HG03159 (cell line): ENCODE measurements around the gene SCNN1A.

Experiments used
- ATAC-seq: cut with Tn5 transposase; IDR thresholded peaks from one replicate; pipeline ENCODE4 v1.9.1; 2021; ENCODE audit warnings: mild to moderate bottlenecking, moderate library complexity; ENCODE audit not compliant: unreplicated experiment

SCNN1A gene

DNA sequence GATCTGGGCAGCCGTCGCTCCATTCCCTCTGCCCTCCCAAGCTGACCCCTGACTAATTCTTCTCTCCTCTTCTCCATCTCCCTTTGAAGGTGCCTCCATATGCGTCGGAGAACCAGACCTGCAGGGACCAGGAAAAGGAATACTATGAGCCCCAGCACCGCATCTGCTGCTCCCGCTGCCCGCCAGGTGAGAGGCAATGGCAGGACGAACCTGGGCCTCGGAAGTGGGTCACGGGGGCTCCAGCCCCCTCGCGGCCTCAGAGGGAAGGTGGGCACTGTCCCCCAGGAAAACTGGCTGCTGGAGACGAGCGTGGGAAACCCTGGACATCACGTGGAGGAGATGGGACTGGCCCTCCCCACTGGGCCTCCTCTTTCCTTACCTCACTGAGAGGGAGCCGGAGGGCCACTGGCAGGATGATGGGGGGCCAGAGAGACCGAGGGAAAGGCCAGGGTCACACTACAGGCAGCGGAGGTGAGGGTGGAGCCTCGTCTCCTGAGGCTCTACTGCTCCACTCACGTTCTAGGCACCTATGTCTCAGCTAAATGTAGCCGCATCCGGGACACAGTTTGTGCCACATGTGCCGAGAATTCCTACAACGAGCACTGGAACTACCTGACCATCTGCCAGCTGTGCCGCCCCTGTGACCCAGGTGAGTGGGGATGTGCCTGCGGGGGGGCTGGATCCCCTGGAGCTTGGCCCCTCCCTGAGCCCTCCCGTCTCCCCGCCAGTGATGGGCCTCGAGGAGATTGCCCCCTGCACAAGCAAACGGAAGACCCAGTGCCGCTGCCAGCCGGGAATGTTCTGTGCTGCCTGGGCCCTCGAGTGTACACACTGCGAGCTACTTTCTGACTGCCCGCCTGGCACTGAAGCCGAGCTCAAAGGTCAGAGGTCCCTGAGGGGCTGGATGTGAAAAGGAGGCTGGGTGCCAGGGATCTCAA lies 9.4 kb upstream of the SCNN1A start:
- no peak for ATAC-seq

DNA sequence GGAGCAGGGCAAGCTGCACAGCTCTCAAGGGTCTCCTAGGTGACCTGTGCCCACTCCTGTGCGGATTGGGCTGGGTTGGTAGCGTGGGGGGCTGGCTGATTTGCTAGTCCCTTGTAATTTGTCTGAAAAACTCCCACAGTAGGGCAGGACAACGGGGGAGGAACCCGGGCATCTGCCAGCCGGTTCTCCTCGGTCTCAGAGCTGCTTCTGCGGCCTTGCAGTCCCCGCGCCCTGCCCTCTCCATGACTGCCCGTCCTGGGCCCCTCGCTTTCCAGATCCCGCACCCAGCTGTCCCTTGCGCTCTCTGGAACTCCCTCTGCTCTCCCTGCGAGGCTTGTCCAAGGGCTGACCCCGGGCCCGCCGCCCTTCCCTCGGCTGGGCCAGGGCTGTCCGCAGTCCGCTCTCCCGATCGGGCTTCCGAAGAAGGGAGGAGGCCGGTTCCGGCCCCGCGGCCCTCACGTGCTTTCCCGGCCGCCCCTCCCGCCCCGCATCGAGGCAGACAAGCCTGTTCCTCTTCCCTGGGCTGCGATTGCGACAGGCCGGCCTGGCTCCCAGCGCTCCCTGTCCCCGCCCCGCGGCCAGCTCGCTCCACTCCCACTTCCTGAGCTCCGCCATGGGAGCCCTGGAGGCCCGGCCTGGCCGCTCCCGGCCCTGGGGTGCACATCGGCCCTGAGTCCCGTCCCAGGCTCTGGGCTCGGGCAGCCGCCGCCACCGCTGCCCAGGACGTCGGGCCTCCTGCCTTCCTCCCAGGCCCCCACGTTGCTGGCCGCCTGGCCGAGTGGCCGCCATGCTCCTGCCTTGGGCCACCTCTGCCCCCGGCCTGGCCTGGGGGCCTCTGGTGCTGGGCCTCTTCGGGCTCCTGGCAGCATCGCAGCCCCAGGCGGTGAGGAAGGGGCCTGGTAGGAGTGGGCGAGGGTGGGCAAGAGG lies 8.5 kb upstream of the SCNN1A start, which contains the start of gene LTBR:
TSS of gene LTBR (plus strand) at position 591 of the 927 bp plus-strand sequence. CDS start at position 788, 197 bp downstream.
- ATAC-seq, result no peak

DNA sequence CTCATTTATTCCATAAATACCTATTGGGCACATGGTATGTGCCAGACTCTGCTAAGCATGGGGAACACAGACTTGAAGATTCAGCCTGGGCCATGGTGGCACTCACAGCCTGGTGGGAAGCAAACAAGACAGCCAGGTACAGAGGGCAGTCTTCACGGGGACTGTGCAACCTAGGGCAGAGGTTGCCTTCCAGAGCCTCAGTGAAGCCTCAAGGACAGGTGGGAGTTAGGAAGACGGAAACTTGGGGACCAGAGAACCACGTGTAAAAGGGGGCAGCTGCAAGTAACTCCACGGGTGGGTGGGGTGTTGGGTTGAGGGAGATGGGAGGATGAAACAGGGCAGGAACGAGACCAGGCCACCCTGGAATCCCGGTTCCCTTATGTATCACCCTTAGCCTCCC lies 7.6 kb upstream of the SCNN1A start:
- ATAC-seq, result no peak

DNA sequence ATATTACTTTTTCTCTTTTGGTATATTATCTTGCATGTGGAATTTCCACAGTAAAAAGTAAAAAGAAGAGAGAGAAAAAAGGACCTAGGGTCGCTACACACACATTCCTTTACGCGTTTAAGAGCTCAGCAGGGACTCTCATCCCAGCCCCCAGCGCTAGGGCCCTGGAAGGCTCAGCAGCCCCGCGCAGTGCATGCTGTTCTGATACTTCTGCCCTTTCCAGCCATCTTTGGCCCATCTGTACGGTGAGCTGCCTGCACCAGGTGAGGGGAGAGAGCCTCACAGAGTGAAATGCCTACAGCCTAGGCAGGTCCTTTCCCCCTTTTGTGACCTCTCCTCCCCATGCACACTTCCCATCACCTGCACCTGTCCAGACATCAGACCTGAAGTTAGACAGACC lies 7.0 kb upstream of the SCNN1A start:
- ATAC-seq, result no peak

DNA sequence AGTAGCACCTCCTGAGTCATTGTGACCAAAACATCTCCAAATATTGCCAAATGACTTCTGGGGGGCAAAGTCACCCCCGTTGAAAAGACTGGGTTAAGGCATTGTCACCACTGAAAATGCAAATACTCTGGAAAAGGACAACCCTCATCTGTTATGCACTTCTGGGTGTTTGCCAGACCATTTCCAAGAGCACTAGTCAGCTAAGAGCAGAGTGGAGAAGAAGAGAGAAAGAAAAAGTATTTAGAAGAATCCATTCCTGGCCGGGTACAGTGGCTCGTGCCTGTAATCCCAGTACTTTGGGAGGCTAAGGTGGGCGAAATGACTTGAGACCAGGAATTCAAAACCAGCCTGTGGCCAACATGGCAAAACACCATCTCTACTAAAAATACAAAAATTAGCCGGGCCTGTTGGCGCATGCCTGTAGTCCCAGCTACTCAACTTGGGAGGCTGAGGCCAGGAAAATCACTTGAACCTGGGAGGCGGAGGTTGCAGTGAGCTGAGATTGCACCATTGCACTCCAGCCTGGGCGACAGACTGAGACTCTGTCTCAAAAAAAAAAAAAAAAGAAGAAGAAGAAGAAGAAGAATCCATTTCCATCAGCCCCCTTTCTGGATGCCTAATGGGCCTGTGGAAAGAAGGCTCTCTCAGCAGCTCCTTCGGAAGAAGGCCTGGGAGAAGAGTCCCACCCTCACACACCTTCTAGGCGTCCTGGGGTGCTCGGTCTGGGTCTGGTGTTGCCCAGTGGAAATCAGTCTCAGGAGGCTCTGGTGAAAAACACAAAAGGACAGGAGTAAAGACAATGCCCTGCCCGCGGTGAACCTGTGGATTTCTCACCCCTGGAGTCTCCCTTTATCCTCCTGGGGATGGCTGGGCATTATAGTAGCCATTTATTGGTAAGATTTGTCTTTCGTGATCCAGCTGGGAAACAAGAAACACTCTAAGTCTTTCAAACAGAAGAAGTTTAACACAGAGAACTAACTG lies 5.1 kb upstream of the SCNN1A start:
- ATAC-seq, result no peak

DNA sequence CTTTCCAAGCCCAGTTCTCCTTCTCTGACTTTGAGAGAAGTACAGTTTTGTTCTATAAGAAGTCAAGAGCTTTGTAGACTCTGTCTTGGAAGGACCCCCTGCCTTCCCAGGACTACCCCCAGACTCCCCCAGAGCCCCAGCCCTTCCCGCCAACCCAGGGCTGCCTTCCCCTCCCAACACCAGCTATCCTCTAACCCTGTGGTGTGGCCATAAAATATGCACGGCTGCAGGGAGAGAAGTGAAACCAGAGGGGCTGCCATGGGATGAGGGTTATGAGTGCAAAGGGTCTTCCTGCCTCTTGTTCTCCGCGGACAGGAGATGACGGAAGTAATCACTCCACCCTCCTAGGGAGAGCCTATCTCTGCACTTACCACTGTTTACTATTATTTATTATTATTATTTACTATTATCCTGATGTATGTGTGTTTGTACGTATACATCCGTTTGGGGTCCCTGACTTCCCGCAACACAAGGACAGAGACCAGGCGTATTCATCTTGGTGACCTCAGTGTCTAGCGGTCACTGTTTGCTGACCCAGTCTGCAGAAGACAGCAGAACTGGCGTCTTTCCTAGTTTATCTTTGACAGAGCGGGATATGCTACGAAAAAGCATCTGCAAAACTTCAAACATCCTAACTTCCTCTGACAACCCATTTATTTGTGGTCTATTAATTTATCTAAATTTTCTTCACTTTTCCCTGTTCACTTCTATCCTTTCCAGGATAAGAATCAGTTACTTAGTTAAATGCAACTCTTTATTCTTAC lies 3.5 kb upstream of the SCNN1A start:
- ATAC-seq, result no peak

DNA sequence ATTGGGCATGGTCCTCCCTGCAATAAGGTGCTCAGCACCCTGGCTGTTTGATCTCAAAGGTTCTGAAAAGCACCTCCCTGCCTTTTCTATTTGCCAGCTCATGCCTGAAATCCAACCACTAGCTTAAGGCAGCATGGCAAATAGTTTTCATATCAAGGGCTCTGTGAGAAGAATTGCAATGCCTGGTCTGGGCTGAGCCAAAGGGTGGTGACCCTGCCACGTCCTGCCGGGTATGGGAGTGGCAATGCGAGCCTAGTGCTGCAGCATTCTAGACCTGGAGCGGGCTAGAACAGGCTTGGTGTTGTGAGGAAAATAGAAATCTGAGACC lies 2.3 kb upstream of the SCNN1A start:
- ATAC-seq, result no peak

DNA sequence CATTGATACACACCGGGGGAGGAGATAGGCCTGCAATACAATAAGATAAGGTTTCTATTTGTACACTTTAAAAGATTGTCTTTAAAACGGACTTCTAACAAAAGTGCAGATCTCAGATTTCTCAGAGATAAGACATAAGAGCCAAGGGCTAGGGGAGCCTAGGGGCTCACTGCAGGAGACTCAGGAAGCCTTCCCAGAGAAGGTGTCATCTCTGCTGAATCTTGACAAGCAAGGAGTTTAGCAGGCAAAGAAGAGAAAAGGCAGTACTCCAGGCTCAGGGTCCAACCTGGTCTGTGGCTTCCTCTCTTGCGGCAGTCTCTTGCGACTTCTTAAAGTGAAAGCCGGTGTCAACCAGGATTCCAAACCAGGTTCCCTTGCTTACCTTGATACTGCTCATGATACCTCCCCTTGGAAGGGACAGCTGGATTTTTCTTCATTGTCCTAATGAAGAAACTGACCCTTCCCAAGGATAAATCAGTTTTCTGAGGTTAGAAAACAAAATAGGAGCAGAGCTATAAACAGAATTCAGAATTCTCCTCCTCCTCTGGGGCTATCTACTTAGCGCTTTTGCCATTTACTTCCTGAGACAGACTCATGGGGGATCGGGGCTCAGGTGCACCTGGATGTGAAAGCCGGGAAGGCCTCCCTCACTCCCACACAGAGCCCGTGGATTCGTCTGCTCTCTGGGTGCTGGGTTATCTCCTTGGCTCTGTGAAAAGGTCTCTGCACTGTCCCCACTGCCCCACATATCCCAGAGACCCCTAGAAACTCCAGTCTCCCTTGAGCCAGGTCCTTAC lies 1.7 kb upstream of the SCNN1A start:
- ATAC-seq, result no peak

DNA sequence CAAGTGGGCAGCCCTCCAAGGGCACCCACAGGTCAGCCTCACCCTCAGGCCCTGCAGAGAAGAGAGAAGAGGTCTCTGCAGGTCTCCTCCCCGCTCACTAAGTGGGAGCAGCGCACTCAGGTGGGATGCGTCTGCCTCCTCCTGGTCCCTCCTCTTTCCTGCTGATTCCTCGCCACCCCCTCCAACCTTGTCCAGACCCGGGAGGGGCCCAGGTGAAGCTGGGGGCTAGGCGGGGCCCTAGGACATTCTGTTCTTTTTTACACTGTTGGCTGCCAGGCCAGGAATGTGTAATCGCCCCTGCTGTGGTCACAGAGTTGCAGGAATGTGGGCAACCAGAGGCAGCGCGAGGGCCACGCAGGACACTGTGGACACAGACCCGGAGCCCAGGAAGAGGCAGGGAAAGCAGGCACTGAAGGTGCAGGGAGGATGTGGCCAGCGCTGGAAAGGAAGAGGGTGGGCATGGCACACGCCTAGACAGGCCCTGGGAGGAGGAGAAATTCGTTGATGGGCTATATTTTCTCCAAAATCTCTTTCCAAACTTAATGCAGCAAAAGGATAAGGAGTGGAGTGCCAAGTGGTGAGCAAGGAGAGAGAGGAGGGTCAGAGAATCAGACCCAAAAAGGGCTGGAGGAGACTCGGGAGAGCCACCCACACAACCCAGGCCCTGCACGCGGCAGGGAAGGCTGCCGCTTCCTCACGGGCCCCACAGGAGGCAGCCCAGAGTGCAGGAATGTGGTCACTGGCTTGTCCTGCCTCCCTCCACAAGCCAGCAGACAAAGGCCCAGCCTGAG lies 911 bp upstream of the SCNN1A start:
- no peak for ATAC-seq

DNA sequence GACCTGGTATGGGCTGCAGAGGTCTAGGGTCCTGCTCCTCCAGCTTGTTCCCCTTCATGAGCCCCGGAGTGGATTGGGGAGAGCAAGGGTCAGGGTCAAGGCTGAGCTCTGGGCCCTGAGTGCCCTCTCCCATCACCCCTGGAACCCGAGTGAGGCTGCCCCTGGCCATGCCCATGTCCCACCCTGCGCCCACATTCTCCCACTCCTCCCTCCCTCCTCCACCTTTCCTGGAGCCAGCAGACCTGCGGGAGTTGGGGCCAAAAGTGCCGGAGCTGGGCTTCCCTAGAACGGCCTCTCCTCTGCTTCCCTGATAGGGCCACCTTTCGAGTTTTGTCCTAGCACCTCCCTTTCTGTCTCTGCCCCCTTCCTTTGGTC lies 590 bp downstream of the SCNN1A start:
- no peak for ATAC-seq

DNA sequence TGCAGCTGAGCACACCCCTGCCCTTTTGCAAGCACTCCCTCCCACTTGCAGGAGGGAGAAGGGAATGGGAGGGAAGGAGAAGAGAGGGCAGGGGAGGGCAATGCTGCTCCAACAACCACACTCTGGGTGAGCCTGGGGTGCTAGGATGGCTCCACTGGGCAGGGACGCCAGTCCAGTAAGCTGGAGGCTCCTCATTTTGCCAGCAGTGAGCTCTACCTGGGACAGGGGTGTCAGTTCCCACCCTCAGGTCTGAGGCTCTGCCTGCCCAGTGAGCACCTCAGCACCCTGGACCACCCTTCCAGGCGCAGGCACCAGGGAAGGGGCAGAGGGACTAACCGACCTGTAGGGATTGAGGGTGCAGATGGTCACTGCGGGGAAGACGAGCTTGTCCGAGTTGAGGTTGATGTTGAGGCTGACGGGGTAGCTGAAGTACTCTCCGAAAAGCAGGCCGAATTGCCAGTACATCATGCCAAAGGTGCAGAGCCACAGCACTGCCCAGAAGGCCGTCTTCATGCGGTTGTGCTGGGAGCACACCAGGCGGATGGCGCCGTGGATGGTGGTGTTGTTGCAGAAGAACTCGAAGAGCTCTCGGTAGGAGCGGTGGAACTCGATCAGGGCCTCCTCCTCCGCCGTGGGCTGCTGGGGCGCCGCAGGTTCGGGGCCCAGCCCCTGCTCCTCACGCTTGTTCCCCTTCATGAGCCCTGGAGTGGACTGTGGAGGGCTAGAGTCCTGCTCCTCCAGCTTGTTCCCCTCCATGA lies 1.2 kb downstream of the SCNN1A start:
- no peak for ATAC-seq

DNA sequence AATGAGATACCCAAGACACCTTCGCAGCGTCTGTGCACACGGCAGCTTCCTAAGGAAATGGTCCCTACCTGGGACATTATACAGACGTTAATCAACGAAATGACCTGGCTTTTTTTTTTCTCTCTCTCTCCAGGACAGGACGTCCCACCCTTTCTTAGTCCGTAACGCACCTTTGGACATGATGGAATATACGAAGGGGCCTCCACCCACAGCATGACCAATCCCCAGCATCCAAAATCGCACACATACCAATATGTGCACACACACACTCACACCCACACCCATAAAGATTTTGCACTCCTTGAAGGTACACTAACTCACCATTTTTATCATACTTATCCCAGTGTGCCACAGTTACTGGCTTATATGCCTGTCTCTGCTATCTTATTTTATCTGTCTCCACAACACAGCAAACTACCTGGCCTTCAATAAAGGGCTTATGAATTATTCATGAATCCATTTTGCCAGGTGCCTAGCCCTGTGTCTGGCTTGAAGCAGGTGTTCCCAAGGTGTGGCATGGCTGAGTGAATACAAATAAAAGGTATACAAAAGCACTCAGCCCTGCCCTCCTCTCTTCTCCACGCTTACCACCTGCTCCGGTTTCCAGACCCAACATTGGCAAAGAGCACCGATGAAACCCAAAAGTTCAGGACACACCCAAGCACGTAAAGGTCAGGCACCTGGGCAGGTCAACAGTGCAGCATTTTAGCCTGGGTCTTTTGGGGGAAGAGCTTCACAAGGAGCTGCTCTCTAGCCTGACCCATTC lies 2.2 kb downstream of the SCNN1A start:
- ATAC-seq, result no peak

DNA sequence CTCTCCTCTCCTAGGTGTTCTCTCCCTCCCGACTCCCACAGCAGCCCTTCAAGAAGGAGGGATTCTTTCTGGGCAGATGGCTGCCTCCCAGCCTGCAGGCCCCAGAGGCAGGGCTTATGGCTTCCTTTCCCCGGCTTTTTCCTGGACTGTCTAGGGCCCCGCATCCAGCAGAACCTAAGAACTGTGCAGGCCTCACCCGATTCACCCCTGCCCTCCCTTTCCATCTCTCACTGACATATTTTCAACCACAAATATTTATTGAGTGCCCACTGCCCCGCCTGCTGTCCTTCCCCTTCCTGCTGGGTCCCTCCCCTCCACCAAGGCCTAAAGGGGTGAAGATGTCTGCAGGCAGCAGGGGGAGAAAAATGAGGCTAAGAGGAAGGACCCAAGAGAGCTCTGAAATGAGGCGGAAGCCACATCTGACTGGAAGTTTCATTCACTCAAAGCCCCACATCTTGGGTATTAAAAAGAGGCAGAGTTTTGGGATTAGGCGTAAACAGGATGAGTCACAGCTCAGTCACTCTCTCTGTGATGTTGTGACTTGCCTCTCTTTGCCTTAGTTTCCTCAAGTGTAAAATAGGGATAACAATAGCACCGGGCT lies 2.9 kb downstream of the SCNN1A start:
- no peak for ATAC-seq

DNA sequence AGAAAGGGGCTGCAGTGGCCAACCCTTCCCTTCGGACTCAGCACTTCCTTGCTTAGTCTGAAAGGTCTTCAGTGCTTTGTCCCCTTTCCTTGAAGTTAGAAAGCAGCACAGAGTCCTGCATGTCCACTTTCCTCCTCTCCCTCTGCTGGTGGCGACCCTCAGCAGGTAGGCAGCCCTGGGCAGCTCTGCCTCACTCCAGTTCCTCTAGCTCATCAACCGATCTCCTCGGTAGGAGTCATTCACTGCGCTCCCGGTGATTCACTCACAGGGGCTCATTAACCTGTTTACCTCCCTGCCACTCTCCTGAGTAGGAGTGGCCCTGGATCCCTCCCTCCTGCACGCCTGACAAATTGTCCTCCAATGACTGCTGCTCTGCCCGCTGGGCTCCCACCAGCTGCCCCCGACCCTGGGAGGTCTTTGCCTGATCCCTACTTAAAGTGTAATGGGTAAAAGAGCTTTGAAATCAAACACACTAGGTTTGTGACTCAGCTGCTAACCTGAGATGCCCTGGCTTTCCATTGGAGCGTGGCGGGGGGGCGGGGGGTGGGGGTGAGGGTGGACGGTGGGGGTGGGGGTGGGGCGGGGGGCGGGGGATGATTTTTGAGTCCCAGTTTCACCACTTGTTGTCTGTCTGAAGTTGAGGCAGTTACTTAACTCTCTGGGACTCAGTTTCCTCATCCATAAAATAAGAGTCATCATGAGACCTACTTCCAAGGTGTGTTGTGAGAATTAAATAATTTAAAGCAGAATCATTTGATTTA lies 4.2 kb downstream of the SCNN1A start:
- ATAC-seq, result no peak

DNA sequence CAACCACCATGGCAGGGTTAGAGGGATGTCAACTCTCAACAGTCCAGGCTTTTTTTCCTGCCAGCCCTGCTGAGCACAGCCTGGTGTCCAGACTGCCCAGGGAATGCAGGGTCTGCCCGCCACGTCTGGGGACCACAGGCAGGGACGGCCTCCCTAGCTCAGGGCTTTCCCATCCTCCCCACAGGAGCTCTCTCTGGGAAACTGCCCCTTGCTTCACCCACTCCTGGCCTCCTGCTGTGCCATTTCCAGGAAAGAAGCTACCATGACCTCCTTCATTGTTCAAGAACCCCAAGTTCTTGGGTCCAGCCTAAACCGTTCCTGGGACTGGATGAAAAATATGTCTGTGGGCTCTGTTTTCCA lies 4.8 kb downstream of the SCNN1A start:
- no peak for ATAC-seq
